Measurements from ENCODE around the gene ATXN10.
A peak's percentile ranks its signal among the peaks of the same experiment; 100 is the strongest.
"Not testable (repeated sequence)": the region's sequence is repeated elsewhere in the genome, so short reads cannot be mapped to it uniquely, and the experiment has no call there.

The ATXN10 gene

DNA sequence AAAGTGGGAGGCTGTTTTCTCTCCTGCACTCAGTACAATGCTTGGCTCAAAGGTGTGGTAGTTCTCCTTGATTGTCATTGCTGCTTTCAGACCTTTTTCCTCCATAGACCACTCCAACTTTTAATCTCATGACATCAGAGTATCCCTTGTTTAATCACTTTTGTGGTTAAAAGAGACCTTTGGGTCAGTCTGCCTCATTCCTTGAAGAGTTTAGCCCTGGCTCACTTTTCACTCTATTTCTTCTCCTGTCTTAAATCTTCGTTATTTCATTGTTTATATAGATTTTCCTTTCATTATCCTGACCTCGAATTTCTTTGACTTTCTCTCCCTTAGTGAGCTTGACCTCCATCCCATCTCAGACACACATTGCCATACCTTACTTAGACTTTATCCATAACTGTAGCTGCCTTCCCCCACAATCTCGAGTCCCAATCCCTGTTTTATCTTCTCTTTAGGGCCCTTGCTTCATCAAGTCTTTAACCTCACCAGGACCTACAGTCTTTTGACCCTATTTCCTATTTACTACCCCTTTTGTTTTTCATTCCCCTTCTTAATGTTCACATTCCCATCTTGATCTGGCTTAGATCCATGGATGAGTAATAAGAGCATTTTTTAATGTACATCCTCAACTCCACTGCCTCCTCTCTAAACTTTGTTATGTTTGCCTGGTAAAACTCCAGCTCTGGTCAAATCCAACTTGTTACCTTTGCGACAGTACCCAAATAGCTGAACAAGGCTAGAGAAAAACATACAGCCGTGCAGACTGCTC is 9.5 kb downstream of the ATXN10 start:
- H3K4me3 ChIP-seq (ENCODE audit: low read length) = no peak overlapping the region
- no peak for TF ChIP-seq ZNF274 (IDR thresholded peaks at IDR 0.05; ENCODE audit: low read depth, low read length)

DNA sequence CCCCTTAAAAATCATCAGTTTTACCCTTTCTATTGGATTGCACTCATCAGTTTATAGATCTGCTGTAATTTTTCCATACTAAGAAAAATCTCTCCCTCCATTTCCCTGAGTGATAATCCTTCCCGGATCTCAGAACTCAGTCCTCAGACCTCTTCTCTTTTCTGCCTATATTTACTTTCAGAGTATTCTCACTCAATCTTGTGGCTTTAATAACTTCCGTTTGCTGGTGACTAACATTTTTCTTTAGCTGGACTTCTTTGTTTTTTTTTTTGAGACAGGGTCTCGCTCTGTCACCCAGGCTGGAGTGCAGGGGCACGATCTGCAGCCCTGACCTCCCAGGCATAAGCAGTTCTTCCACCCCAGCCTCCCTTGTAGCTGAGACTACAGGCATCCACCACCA is 10.4 kb downstream of the ATXN10 start:
- no peak for TF ChIP-seq ZNF274 (IDR thresholded peaks at IDR 0.05; ENCODE audit: low read depth, low read length)
- no peak overlapping the region for H3K4me3 ChIP-seq (ENCODE audit: low read length)

DNA sequence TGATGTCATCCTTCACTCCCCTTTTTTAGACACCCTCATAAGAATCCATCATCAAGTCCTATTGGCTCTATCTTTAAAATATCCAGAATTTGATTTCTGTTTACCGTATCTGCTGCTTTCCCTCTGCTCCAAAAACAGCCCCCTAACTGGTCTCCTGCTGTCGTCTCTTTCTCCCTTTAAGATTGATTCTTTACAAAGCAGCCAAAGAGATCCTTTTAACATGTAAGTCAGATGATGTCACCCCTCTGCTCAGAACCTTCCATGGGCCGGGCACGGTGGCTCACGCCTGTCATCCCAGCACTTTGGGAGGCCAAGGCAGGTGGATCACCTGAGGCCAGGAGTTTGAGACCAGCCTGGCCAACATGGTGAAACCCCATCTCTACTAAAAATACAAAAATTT is 11.1 kb downstream of the ATXN10 start:
- not testable (repeated sequence) for H3K4me3 ChIP-seq (ENCODE audit: low read length)

DNA sequence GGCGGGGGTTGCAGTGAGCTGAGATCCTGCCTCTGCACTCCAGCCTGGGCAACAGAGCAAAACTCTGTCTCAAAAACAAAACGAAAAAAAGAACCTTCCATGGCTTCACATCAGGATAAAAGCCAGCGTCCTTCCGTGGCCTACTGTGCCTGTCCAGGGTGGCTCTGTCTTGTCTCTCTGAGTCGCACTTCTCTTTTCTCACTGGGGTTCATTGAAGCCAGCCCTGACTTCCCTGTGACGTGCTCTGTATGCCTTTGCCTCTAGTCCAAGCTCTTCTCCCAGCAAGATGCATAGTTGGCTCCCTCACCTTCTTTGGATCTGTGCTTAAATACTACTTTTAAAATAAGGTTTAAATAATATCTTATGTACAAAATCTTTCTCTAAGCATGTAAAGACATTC is 11.6 kb downstream of the ATXN10 start:
- no peak overlapping the region for H3K4me3 ChIP-seq (ENCODE audit: low read length)
- TF ChIP-seq ZNF274 (IDR thresholded peaks at IDR 0.05; ENCODE audit: low read depth, low read length) = no peak

DNA sequence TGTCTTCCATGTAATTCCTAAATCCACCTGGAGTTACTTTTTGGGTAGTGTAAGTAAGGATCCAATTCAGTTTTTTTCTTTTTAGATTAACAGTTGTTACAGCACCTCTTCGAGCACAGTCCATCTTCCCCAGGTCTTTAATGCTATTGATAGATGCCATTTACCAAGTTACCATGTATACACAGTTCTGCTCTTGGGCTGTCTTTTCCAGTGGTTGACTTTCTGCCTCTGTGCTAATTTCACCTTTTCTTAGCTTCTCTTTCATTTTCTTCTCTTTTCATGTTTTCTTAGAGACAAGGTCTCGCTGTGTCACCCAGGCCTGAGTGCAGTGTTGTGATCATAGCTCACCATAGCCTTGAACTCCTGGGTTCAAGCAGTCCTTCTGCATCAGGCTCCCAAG is 12.0 kb downstream of the ATXN10 start:
- H3K4me3 ChIP-seq (ENCODE audit: low read length) = peak overlapping the region; percentile 24; the same call in 1 of the 2 replicates
- no peak for TF ChIP-seq ZNF274 (IDR thresholded peaks at IDR 0.05; ENCODE audit: low read depth, low read length)

DNA sequence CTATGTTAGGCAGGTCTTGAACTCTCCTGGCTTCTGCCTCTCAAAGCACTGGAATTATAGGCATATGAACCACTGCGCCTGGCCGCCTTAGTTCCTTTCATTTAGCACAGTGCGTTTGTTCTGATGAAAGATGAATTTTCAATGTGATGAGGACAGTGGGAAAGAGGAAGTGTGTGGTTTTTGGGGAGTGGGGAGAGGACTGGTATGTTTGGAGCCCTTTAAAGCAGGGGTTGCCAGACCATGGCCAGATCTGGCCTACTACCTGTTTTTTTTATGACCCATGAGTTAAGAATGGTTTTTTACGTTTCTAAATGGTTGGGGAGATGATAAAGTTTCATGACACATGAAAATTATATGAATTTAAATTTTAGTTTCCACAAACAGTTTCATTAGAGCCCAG is 12.5 kb downstream of the ATXN10 start:
- peak overlapping the region; percentile 24; the same call in 1 of the 2 replicates for H3K4me3 ChIP-seq (ENCODE audit: low read length)
- no peak for TF ChIP-seq ZNF274 (IDR thresholded peaks at IDR 0.05; ENCODE audit: low read depth, low read length)

DNA sequence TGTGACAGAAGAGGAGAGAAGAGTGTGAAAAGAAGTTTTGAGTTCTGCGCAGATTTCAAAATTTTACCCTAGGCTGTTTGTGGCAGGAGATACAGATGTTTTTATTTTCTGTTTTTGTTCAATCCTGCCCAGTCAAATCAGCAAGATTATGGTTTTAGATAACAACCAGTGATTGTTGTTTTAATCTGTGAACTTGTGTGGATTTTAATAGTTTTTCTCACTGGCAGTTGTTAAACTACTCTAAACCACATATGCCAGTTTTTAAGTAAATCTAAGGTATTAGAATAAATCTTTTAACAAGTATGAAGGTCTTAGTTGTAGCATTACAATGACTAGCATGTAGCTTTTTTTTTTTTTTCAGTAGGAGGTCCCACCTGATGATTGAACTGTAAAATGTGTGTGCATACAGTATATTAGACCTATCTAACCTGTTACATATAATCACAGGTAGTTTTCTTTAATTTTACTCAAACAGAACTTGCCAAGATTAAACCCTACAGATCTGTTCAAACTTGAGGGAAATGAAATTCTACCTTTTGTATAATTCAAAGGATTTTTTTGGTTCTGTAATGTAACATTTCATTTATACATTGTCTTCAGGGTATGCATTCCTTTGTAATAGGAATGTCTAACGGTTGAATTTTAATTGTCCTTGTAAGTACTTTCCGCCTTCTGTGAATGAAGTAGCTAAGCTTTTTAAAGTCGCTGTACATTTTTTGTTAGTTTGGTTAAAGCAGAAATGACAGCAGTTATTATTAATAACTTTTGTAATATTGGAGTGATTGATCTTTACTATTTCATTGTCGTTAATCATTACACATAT is 13.3 kb downstream of the ATXN10 start:
- H3K4me3 ChIP-seq (ENCODE audit: low read length) = no peak overlapping the region; the same call in 1 of the 2 replicates
- no peak for TF ChIP-seq ZNF274 (IDR thresholded peaks at IDR 0.05; ENCODE audit: low read depth, low read length)

DNA sequence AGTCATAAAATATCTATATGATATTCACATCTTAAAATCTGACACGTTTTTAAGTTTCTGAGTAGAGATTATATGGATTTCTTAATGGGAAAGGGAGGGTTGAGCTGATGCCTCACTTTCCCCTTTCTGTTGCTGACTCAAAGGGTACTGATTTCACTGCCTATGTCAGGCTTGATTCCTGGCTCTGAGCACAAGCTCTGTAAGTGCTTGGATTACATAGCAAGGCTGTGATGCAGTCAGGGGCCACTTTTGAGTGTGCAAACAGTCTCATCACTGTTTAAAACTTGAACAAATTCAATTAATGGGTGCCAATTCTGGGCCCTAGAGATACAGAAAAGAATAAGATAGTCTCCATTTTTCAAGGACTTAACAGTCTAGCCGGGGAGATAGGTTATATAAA is 14.4 kb downstream of the ATXN10 start:
- TF ChIP-seq ZNF274 (IDR thresholded peaks at IDR 0.05; ENCODE audit: low read depth, low read length) = no peak
- H3K4me3 ChIP-seq (ENCODE audit: low read length) = no peak overlapping the region

DNA sequence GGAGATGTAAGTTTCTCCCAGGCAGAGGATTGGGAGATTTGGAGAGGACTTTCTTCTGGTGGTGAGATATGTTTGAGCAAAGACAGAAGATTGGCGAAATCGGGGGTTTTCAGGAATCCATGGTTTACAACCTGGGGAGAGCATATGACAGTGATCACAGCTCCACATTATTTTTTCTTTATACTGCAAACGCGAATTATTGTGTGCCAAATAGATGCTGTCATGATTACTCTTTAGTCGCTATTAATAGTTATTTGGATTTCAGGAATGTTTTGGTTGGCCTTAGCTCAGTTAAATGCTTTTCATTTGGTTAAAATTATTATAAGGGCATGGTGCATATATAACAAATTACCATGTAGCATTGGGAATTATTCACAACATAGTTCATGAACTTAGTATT is 15.2 kb downstream of the ATXN10 start:
- no peak overlapping the region for H3K4me3 ChIP-seq (ENCODE audit: low read length)
- TF ChIP-seq ZNF274 (IDR thresholded peaks at IDR 0.05; ENCODE audit: low read depth, low read length) = no peak

DNA sequence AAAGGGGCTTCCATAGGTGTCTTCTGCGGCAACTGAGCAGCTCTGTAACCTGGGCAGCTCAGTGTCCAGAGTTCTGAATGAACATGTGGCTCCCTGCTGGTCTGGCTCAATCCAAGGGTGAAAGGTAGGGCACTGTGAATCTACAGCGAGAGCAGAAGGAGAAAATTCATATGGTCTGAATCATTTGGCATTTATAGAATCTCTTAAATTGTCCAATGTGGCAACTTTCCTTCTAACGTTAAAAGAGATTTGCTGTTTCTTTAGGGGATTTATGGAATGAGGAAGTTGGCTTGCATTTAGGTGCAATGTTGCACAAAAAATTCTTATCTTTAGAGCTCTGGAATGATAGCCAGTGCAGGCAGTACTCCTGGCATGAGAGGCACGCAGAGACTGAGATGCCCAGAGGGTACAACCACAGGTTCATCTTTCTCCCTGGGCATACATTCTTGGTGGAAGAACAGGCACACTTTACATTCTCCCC is 17.0 kb downstream of the ATXN10 start:
- no peak overlapping the region for H3K4me3 ChIP-seq (ENCODE audit: low read length)
- TF ChIP-seq ZNF274 (IDR thresholded peaks at IDR 0.05; ENCODE audit: low read depth, low read length) = no peak

DNA sequence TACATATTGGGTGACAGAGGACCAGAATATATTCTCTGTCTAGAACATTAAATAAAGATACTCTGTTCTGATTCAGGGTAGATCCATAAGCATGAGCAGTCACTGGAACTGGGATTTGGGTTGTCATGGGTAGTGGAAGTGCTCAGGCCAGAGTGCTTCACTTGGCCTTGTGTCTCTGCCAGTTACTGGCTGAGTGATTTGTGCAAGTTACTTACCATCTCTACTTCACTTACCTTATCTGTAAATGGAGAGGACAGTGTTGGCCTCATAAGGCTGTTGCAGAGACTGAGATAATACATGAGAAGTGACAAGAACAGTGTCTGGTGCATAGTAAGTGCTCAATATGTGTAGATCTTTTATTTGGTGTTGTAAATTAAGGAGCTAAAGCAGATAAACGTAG is 17.6 kb downstream of the ATXN10 start:
- no peak for TF ChIP-seq ZNF274 (IDR thresholded peaks at IDR 0.05; ENCODE audit: low read depth, low read length)
- H3K4me3 ChIP-seq (ENCODE audit: low read length) = no peak overlapping the region

DNA sequence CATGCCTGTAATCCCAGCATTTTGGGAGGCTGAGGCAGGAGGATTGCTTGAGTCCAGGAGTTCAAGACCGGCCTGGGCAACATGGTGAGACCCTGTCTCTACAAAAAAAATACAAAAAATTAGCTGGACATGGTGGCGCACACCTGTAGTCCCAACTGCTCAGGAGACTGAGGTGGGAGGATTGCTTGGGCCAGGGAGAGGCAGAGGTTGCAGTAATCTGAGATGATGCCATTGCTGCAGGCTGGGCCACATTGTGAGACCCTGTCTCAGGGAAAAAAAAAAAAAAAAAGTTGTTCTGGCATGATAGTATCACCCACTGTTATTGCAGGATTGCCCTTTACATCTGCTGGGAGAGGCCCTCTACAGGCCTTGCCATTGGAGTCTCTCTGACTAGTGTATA is 18.4 kb downstream of the ATXN10 start:
- TF ChIP-seq ZNF274 (IDR thresholded peaks at IDR 0.05; ENCODE audit: low read depth, low read length) = no peak
- H3K4me3 ChIP-seq (ENCODE audit: low read length) = no peak overlapping the region

DNA sequence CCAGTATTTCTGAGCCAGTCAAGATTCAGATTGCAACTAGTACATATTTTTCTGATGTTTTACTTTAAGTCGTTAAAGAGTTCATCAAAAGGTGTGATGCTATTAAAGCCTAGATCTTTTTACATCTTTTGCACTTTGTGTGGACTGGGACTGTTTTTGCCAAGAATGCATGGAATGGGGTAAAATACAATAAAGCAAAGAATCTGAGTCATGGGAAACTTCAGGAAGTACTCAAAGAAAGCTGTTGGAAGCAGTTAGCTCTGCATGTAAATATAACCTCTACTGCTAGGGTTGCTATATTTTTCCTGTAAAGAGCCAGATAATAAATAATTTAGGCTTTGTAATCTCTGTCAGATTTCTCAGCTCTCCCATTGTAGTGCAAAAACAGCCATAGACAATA is 20.9 kb downstream of the ATXN10 start:
- H3K4me3 ChIP-seq (ENCODE audit: low read length) = no peak overlapping the region
- TF ChIP-seq ZNF274 (IDR thresholded peaks at IDR 0.05; ENCODE audit: low read depth, low read length) = no peak

DNA sequence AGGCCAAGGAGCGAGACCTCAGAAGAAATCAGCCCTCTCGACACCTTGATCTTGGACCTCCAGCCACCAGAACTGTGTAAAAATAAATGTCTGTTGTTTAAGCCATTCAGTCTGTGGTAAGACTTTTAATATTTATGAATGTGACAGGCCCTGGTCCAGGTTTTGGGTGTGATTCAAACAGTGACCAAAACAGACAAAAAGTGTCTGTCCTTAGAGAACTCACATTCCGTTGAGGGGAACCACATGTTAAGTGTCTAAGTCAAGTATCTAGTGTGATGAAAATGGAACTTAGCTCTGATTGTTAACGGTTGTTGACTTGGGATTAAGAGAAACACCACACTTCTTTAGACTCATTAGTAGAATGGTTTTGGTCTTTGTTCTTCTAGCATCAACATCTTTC is 22.2 kb downstream of the ATXN10 start:
- no peak for TF ChIP-seq ZNF274 (IDR thresholded peaks at IDR 0.05; ENCODE audit: low read depth, low read length)
- H3K4me3 ChIP-seq (ENCODE audit: low read length) = no peak overlapping the region

DNA sequence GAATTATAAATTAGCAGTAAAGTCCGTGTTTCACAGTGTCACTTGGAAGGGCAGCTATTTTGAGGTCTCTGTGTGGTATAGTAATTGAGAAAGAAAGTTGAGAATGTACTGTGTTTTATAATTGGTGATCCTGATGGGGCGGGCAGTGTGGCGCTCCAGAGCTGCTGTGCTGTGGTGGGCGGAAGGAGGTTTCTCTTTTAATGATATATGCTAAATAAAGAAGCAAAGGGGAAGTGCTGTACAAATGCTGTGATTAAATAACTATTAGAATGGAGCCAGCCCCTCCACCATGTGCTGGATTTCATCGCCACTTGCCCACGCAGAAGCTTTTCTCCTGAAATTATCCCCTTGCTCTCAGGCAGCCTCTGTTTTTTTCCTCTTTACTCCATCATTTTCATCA is 24.6 kb downstream of the ATXN10 start:
- TF ChIP-seq ZNF274 (IDR thresholded peaks at IDR 0.05; ENCODE audit: low read depth, low read length) = no peak
- peak overlapping the region; percentile 39; the same call in 1 of the 2 replicates for H3K4me3 ChIP-seq (ENCODE audit: low read length)

All from GM08714 (cell line).